H7 (cell line): ENCODE results near the gene KIF1C. TPM values are rescaled to one million over a fixed set of nuclear protein-coding genes. Genes with fewer than 3 reads are reported as not detected.
"Not testable (repeated sequence)": the region's sequence is repeated elsewhere in the genome, so short reads cannot be mapped to it uniquely, and the experiment has no call there.

Experiments
- DNase-seq: peaks from one replicate; pipeline ENCODE4 v3.0.0; 2012
- H3K27me3 ChIP-seq: 2 replicates; pipeline ENCODE4 v1.6.0; 2011; ENCODE audit warnings: mild to moderate bottlenecking, low read length; ENCODE audit not compliant: control insufficient read depth, insufficient read depth
- H3K36me3 ChIP-seq: replicated peaks from 2 replicates; pipeline ENCODE4 v1.5.1; 2011; ENCODE audit warnings: low read length; ENCODE audit not compliant: control insufficient read depth, insufficient read depth
- H3K4me3 ChIP-seq: 2 replicates; pipeline ENCODE4 v1.5.1; 2011; ENCODE audit warnings: low read depth, mild to moderate bottlenecking, control low read depth, low read length, moderate library complexity; ENCODE audit not compliant: insufficient read depth
- total RNA-seq: library from RNA; depleted of rRNA; stranded (reverse); fragments of >200 nt; shearing (Covaris generic); gene quantifications from 2 replicates; pipeline ENCODE4 v1.2.3, GENCODE V29; 2014

KIF1C gene
- total RNA-seq, 1 experiment from 2014 or later, result 46.2 TPM

GRCh38 chr17:5002121-5002788 is 4.5 kb downstream of the KIF1C start:
- no peak for DNase-seq
- H3K27me3 ChIP-seq, result no peaks in the 10 kb centered on the region
- H3K4me3 ChIP-seq, result no peak overlapping the region
- H3K36me3 ChIP-seq, result peaks cover 46% of the 10 kb centered on the region

- Histone ChIP-seq H3K4me3 (no peak overlapping the region), H3K36me3 (peaks cover 55% of the 10 kb centered on the region), H3K27me3 (no peaks in the 10 kb centered on the region)
- no peak for DNase-seq
These were observed 5.6 kb downstream of the KIF1C start for GRCh38 chr17:5003214-5003867.

GRCh38 chr17:5011928-5012327 is 14.2 kb downstream of the KIF1C start:
- no peaks in the 10 kb centered on the region for H3K27me3 ChIP-seq
- peaks cover 35% of the 10 kb centered on the region for H3K36me3 ChIP-seq
- no peak overlapping the region for H3K4me3 ChIP-seq
- DNase-seq, result no peak

- H3K27me3 ChIP-seq, result no peaks in the 10 kb centered on the region
- H3K4me3 ChIP-seq, result no peak overlapping the region
- no peak for DNase-seq
- peaks cover 26% of the 10 kb centered on the region for H3K36me3 ChIP-seq
These were observed 16.6 kb downstream of the KIF1C start for GRCh38 chr17:5014357-5014756.

- Histone ChIP-seq H3K36me3 (peaks cover 31% of the 10 kb centered on the region), H3K27me3 (no peaks in the 10 kb centered on the region), H3K4me3 (no peak overlapping the region)
- DNase-seq, result peak; percentile 84
These were observed 21.8 kb downstream of the KIF1C start for GRCh38 chr17:5019475-5019956.

- Histone ChIP-seq H3K4me3 (no peak overlapping the region), H3K36me3 (peaks cover 26% of the 10 kb centered on the region), H3K27me3 (no peaks in the 10 kb centered on the region)
- peak; percentile 30 for DNase-seq
These were observed 22.8 kb downstream of the KIF1C start for GRCh38 chr17:5020502-5021023.

- peaks cover 23% of the 10 kb centered on the region for H3K36me3 ChIP-seq
- peak; percentile 50 for DNase-seq
- H3K4me3 ChIP-seq, result no peak overlapping the region
- no peaks in the 10 kb centered on the region for H3K27me3 ChIP-seq
These were observed 24.5 kb downstream of the KIF1C start for GRCh38 chr17:5022171-5022711.

GRCh38 chr17:5023588-5024147 is 25.9 kb downstream of the KIF1C start:
- Histone ChIP-seq H3K27me3 (no peaks in the 10 kb centered on the region), H3K4me3 (no peak overlapping the region), H3K36me3 (peaks cover 21% of the 10 kb centered on the region)
- peak; percentile 43 for DNase-seq

GRCh38 chr17:5024604-5025003 is 26.9 kb downstream of the KIF1C start:
- H3K4me3 ChIP-seq, result no peak overlapping the region
- no peaks in the 10 kb centered on the region for H3K27me3 ChIP-seq
- DNase-seq, result no peak
- H3K36me3 ChIP-seq, result peaks cover 18% of the 10 kb centered on the region

- H3K36me3 ChIP-seq, result peaks cover 3% of the 10 kb centered on the region
- H3K4me3 ChIP-seq, result no peak overlapping the region
These were observed 29.5 kb downstream of the KIF1C start for GRCh38 chr17:5027299-5027698.

GRCh38 chr17:5027916-5028315 is 30.2 kb downstream of the KIF1C start:
- no peak for DNase-seq
- Histone ChIP-seq H3K4me3 (no peak overlapping the region), H3K36me3 (peaks cover 2% of the 10 kb centered on the region), H3K27me3 (no peaks in the 10 kb centered on the region)

More at GRCh38 chr17:5027299-5027698, 29.5 kb downstream of the KIF1C start:
- H3K27me3 ChIP-seq, result no peaks in the 10 kb centered on the region
- DNase-seq, result no peak

GRCh38 chr17:5030168-5030567 is 32.4 kb downstream of the KIF1C start:
- not testable (repeated sequence) for H3K27me3 ChIP-seq, H3K36me3 ChIP-seq, DNase-seq, H3K4me3 ChIP-seq

GRCh38 chr17:5031365-5032082 is 33.8 kb downstream of the KIF1C start:
- Histone ChIP-seq H3K4me3 (peak overlapping the region; percentile 21; the same call in 1 of the 2 replicates), H3K36me3 (no peaks in the 10 kb centered on the region), H3K27me3 (no peaks in the 10 kb centered on the region)
- DNase-seq, result peak; percentile 90

GRCh38 chr17:5032865-5033264 is 35.1 kb downstream of the KIF1C start:
- no peak for DNase-seq

More at GRCh38 chr17:5032865-5033264, 35.1 kb downstream of the KIF1C start:
- Histone ChIP-seq H3K27me3 (no peaks in the 10 kb centered on the region), H3K36me3 (no peaks in the 10 kb centered on the region), H3K4me3 (no peak overlapping the region)
